Hepatocyte (in vitro differentiated cells): ENCODE data around the gene BTN1A1. TPM values are rescaled to one million over a fixed set of nuclear protein-coding genes. Genes with fewer than 3 reads are reported as not detected.

ENCODE experiments used
- DNase-seq: peaks from one replicate; pipeline ENCODE4 v3.0.0-alpha.2; 2016; ENCODE audit warnings: low spot score
- H2AFZ ChIP-seq: fragments of 200-600 bp; sonication (generic); 2 replicates; pipeline ENCODE4 v1.6.0; 2016; ENCODE audit warnings: antibody characterized with exemption, mild to moderate bottlenecking
- H3K27ac ChIP-seq: fragments of 200-600 bp; sonication (generic); 2 replicates; pipeline ENCODE4 v1.5.1; 2016; ENCODE audit warnings: mild to moderate bottlenecking
- H3K27me3 ChIP-seq: fragments of 200-600 bp; sonication (generic); 2 replicates; pipeline ENCODE4 v1.6.1; 2016
- H3K36me3 ChIP-seq: fragments of 200-600 bp; sonication (generic); replicated peaks from 2 replicates; pipeline ENCODE4 v1.5.1; 2016; ENCODE audit warnings: low read depth; ENCODE audit not compliant: insufficient read depth
- H3K4me1 ChIP-seq: fragments of 200-600 bp; sonication (generic); 2 replicates; pipeline ENCODE4 v1.5.1; 2016; ENCODE audit warnings: mild to moderate bottlenecking, moderate library complexity; ENCODE audit not compliant: insufficient read depth
- H3K4me2 ChIP-seq: fragments of 200-600 bp; sonication (generic); 2 replicates; pipeline ENCODE4 v1.6.0; 2016
- H3K4me3 ChIP-seq: fragments of 200-600 bp; sonication (generic); 2 replicates; pipeline ENCODE4 v1.5.1; 2016; ENCODE audit warnings: mild to moderate bottlenecking
- H3K79me2 ChIP-seq: fragments of 200-600 bp; sonication (generic); 2 replicates; pipeline ENCODE4 v1.6.0; 2017; ENCODE audit warnings: mild to moderate bottlenecking
- H3K9me2 ChIP-seq: fragments of 200-600 bp; sonication (generic); replicated peaks from 2 replicates; pipeline ENCODE4 v1.6.0; 2017; ENCODE audit warnings: mild to moderate bottlenecking; ENCODE audit not compliant: insufficient read depth
- H3K9me3 ChIP-seq: fragments of 200-600 bp; sonication (generic); 2 replicates; pipeline ENCODE4 v1.5.1; 2016; ENCODE audit warnings: low read depth, mild to moderate bottlenecking
- H4K20me1 ChIP-seq: fragments of 200-600 bp; sonication (generic); 2 replicates; pipeline ENCODE4 v1.6.0; 2016; ENCODE audit warnings: mild to moderate bottlenecking; ENCODE audit not compliant: insufficient read depth, poor library complexity, severe bottlenecking
- EZH2 ChIP-seq: fragments of 200-600 bp; sonication (generic); IDR thresholded peaks from 2 replicates; pipeline ENCODE4 v1.6.1; 2016; ENCODE audit warnings: antibody characterized with exemption, mild to moderate bottlenecking, borderline replicate concordance
- EZH2phosphoT487 ChIP-seq: fragments of 200-600 bp; sonication (generic); IDR thresholded peaks from one replicate; pipeline ENCODE4 v1.6.1; 2018; ENCODE audit warnings: antibody characterized with exemption, mild to moderate bottlenecking, low read depth, moderate library complexity; ENCODE audit not compliant: unreplicated experiment, severe bottlenecking
- WGBS: methylation state at CpG from one replicate; pipeline ENCODE4 v1.1.6; 2016; ENCODE audit warnings: low lambda C conversion rate; ENCODE audit errors: missing lambda C conversion rate; 5-methylcytosine and 5-hydroxymethylcytosine counted together
- polyA plus RNA-seq: library from polyadenylated mRNA; unstranded; fragments of >200 nt; fragmentation: Nextera tagmentation; extraction: Ambion mirVana; gene quantifications from 2 replicates; pipeline ENCODE4 v1.2.1, GENCODE V29; 2016
- total RNA-seq: library from RNA; depleted of rRNA; stranded (reverse); fragments of >200 nt; gene quantifications from 2 replicates; pipeline ENCODE4 v1.2.3, GENCODE V29; 2014
- TF ChIP-seq, protein P1 (sequence below): fragments of 200-600 bp; sonication (generic); IDR thresholded peaks from 2 replicates; pipeline ENCODE4 v1.5.1; 2016; ENCODE audit warnings: antibody characterized with exemption, mild to moderate bottlenecking; ENCODE audit not compliant: poor library complexity

BTN1A1 gene
- total and polyA plus RNA-seq, 2 experiments from 2014 or later = 0.59 to 0.60 TPM

DNA sequence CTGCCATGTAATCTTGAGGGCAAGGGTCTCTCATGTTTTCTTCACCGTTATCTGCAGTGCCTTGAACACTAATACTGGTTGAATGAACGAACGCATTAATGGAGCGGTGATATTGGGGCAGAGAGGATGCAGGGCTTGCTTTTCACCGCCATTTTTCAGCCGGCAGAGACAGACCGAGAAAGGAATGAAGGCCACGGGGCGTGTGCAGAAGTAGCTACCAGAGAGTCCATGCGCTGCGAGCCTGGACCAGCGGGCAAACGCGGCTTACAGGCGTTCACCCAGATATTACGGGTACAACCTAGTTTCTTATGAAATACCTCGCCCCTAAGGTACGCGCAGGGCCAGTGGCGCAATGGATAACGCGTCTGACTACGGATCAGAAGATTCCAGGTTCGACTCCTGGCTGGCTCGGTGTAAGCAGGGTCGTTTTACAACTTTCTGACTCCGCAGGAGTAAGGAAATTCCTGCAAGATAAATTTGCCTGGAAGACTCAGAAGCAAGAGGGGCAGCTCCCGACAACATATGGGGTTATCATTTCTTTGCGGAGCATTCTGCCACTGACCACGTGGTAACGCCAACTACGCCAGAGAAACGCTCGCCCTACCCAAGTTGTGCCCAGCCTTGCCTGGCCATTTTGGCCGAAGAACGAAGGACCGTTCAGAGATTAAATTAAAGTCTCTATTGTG is 37.2 kb downstream of the BTN1A1 start:
- TF ChIP-seq, protein P1, sequence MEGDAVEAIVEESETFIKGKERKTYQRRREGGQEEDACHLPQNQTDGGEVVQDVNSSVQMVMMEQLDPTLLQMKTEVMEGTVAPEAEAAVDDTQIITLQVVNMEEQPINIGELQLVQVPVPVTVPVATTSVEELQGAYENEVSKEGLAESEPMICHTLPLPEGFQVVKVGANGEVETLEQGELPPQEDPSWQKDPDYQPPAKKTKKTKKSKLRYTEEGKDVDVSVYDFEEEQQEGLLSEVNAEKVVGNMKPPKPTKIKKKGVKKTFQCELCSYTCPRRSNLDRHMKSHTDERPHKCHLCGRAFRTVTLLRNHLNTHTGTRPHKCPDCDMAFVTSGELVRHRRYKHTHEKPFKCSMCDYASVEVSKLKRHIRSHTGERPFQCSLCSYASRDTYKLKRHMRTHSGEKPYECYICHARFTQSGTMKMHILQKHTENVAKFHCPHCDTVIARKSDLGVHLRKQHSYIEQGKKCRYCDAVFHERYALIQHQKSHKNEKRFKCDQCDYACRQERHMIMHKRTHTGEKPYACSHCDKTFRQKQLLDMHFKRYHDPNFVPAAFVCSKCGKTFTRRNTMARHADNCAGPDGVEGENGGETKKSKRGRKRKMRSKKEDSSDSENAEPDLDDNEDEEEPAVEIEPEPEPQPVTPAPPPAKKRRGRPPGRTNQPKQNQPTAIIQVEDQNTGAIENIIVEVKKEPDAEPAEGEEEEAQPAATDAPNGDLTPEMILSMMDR = no peak
- TF ChIP-seq EZH2 = no peak
- no peak for TF ChIP-seq EZH2phosphoT487
- DNase-seq = peak; percentile 95
- Histone ChIP-seq H3K27me3 (no peaks in the 10 kb centered on the region), H2AFZ (peak overlapping the region; percentile 69), H3K9me2 (no peaks in the 10 kb centered on the region), H3K4me1 (peaks cover 12% of the 10 kb centered on the region), H4K20me1 (no peaks in the 10 kb centered on the region), H3K4me3 (peak overlapping the region; percentile 54), H3K79me2 (peaks cover 35% of the 10 kb centered on the region), H3K4me2 (peak overlapping the region; percentile 75), H3K9me3 (no peaks in the 10 kb centered on the region), H3K27ac (peak overlapping the region; percentile 97), H3K36me3 (no peaks in the 10 kb centered on the region)
- WGBS = under 1% methylated on average over 37 of the region's 37 CpGs

DNA sequence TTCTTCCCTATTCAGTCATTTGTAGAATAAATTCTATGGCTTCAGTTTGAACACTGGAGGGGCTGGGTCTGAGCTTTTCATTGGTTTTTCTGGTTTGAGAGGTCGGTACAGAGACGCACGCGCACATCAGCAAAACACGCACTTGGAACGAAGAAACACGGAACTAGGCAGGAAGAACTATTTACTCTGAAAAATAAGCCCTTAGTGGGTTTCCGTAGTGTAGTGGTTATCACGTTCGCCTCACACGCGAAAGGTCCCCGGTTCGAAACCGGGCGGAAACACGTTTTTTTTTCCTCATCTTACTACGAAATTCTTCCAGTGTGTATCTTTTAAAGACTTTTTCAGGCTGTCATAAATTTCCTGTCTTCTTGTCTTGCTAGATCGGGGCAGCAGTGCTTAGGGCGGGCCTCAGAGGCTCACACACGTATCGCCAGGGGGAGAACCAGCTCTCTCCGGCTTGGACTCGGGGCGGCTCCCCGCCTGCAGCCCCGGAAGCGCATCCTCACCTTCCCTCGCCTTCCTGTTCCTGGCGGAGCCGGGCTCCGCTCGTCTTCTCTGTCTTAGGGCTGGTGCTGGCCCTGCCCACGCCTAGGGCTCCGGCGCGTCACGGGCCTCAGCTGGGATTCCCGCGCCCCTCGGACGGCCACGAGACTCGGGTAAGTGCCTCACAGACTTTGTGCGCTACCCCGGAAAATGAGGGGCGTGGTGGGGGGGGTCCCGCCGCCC is 37.9 kb downstream of the BTN1A1 start, which contains the start of gene HMGN4:
TSS of gene HMGN4 (plus strand) at position 521 of the 726 bp plus-strand sequence. CDS start 6,841 bp downstream, outside the sequence.
- no peaks in the 10 kb centered on the region for H3K27me3 ChIP-seq
- no peaks in the 10 kb centered on the region for H4K20me1 ChIP-seq
- no peaks in the 10 kb centered on the region for H3K36me3 ChIP-seq
- H3K4me1 ChIP-seq = peaks cover 12% of the 10 kb centered on the region
- peak within 1 kb of the TSS; percentile 69 for H2AFZ ChIP-seq
- peaks cover 40% of the 10 kb centered on the region for H3K79me2 ChIP-seq
- peak within 1 kb of the TSS; percentile 97 for H3K27ac ChIP-seq
- H3K9me3 ChIP-seq = no peaks in the 10 kb centered on the region
- H3K4me2 ChIP-seq = peak within 1 kb of the TSS; percentile 75
- TF ChIP-seq, protein P1 = no peak
- TF ChIP-seq EZH2 (no peak), EZH2phosphoT487 (no peak)
- under 1% methylated on average over 47 of the region's 49 CpGs for WGBS
- DNase-seq = peak; percentile 93
- peak within 1 kb of the TSS; percentile 54 for H3K4me3 ChIP-seq
- H3K9me2 ChIP-seq = no peaks in the 10 kb centered on the region

DNA sequence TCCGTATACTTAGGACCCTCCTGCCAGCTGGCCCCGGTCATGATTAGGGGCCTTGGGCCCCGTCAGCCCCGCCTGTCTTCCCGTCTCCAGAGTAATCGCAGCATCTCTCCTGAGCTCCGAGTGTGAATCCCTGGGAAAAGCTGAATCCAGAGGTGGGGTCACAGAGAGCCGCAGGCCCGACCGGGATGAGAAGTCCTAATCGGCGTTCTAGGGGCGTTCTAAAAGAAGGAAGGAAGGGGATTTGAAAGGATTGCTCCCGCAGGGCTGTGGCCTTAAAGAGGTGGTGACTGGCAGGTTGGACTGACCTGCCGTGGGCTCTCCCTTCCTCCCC is 38.4 kb downstream of the BTN1A1 start:
- Histone ChIP-seq H3K9me2 (no peaks in the 10 kb centered on the region), H3K9me3 (no peaks in the 10 kb centered on the region), H4K20me1 (no peaks in the 10 kb centered on the region), H3K36me3 (no peaks in the 10 kb centered on the region), H3K27me3 (no peaks in the 10 kb centered on the region), H2AFZ (peak overlapping the region; percentile 63), H3K4me2 (peak overlapping the region; percentile 75), H3K4me1 (peaks cover 12% of the 10 kb centered on the region), H3K4me3 (peak overlapping the region; percentile 43), H3K79me2 (peaks cover 40% of the 10 kb centered on the region), H3K27ac (peak overlapping the region; percentile 97)
- no peak for TF ChIP-seq EZH2phosphoT487
- TF ChIP-seq EZH2 = no peak
- TF ChIP-seq, protein P1 = no peak
- no peak for DNase-seq
- whole genome bisulfite sequencing = under 1% methylated on average over 15 of the region's 15 CpGs
